Adrenal gland (tissue), 12 donors: Measurements from ENCODE around the gene ARHGAP19. TPM values are rescaled to one million over a fixed set of nuclear protein-coding genes. Genes with fewer than 3 reads are reported as not detected.

Source experiments
- DNase-seq, 7 donors: peaks; one replicate each; pipeline ENCODE4 v3.0.0-alpha.2; 2019 to 2020
- H3K27ac ChIP-seq, 5 donors: fragments of 200-600 bp; sonication (generic) in 4 of 5; 1 replicate in 3 of 5; 2 replicates in 2 of 5; pipeline versions ENCODE4 v1.5.1 to v1.8.0; 2016 to 2020; ENCODE audit warnings: mild to moderate bottlenecking in 1 of 5
- H3K27me3 ChIP-seq: fragments of 200-600 bp; 2 replicates; pipeline ENCODE4 v1.8.0; 2021
- H3K36me3 ChIP-seq, 2 donors: fragments of 200-600 bp; replicated peaks in 1 of 2; 1 replicate in 1 of 2; 2 replicates in 1 of 2; pipeline versions ENCODE4 v1.5.1 to v1.8.0; 2018 to 2022
- H3K4me1 ChIP-seq, 2 donors: fragments of 200-600 bp; replicated peaks in 1 of 2; 1 replicate in 1 of 2; 2 replicates in 1 of 2; pipeline versions ENCODE4 v1.5.1 to v1.8.0; 2018 to 2021
- H3K4me3 ChIP-seq, 4 donors: fragments of 200-600 bp; sonication (generic) in 3 of 4; one replicate each; pipeline ENCODE4 v1.5.1; 2016 to 2018
- H3K9me3 ChIP-seq, 3 donors: fragments of 200-600 bp; sonication (generic) in 1 of 3; replicated peaks in 1 of 3; 1 replicate in 2 of 3; 2 replicates in 1 of 3; pipeline versions ENCODE4 v1.5.1 to v1.8.0; 2016 to 2021
- POLR2A ChIP-seq, 2 donors: fragments of 450-650 bp; IDR thresholded peaks; one replicate each; pipeline ENCODE4 v1.6.1; 2017; ENCODE audit warnings: antibody characterized with exemption in 2 of 2, mild to moderate bottlenecking in 2 of 2, moderate library complexity in 1 of 2
- WGBS, 4 donors: extraction: QIAGEN DNeasy Blood & Tissue Kit in 2 of 4; methylation state at CpG; one replicate each; pipeline versions ENCODE4 v1.1.5 to v1.1.7; 2013 to 2017; 5-methylcytosine and 5-hydroxymethylcytosine counted together
- intact Hi-C, 2 donors: fragments of 100-400 bp; cut with DNase I; formaldehyde crosslinking; loops; one replicate each; pipeline versions ENCODE4 v1.14.1 to v1.15.0; 2022 to 2023
- polyA plus RNA-seq, 3 donors: library from polyadenylated mRNA; stranded (reverse); fragments of 200-250 nt in 2 of 3; fragments of 350-450 nt in 1 of 3; fragmentation: Illumina TruSeq in 1 of 3; extraction: RNeasy Lipid Tissue Mini Kit (QIAGEN cat#74804) in 1 of 3; gene quantifications; one replicate each; pipeline ENCODE4 v1.2.3, GENCODE V29; 2013 to 2014
- total RNA-seq, 9 donors: library from RNA; depleted of rRNA in 4 of 9; stranded (reverse); fragments of >200 nt in 4 of 9; fragments of 120-200 nt in 1 of 9; fragmentation: NEBNext Ultra II Directional in 1 of 9; extraction: Animal tissue kit (Norgen Biotek cat#: 25700) in 1 of 9; gene quantifications; one replicate each; pipeline versions ENCODE4 v1.1.0 to v1.2.4, GENCODE V29; 2013 to 2023
- TF ChIP-seq, protein P1 (sequence below), 6 experiments: fragments of 450-650 bp in 4 of 6; fragments of 200-600 bp in 2 of 6; sonication (generic) in 1 of 6; IDR thresholded peaks; 1 replicate in 5 of 6; 2 replicates in 1 of 6; pipeline versions ENCODE4 v1.5.1 to v1.8.0; 2016 to 2021; ENCODE audit warnings: antibody characterized with exemption in 6 of 6, mild to moderate bottlenecking in 2 of 6, moderate library complexity in 1 of 6
- donor health status: healthy with polysubstance abuse.
- donor health status: Bipolar disorder and iron deficiency.
- donor health status: DM: yes; HTN: yes; CAD: no.
- donor health status: DM: no; HTN: no; CAD: no.
- donor health status: DM: no; HTN: no; CAD: no.
- donor health status: DM: yes; HTN: yes; CAD: no.

The ARHGAP19 gene
- total and polyA plus RNA-seq, 12 donors: 1.7 to 15.0 (median 6.8) TPM

DNA sequence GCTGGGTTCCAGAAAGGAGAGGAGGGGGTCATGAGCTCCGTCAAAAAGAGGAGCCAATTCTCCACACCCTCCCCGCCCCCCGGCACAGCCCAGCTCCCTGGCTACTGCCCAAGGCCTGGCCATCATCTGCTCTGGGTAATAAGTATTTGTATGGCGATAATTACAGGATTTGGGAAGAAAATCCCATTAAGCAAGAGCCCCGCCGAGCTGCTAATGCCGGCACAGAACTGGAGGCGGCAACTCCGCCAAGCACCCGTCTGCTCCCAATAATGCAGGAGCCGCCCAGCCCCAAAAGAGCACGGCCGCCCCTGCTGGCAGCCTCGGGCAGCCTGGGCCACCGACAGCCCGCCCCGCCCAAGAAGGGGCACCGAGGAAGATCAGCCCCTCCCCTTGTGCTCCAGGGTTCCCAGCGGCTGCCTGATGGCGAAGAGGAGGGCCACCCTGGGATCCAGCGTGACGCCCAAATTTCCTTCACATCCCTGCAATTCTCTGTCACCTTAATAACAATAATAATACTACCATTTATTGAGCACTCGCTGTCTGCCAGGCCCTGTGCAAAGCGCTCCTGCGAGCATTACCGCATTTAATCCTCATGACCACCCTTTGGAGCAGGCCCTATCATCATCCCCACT, 112.6 kb downstream of the ARHGAP19 start:
- 34 to 51% (median 45%) methylated on average over 13 to 26 of the region's 26 CpGs for WGBS, 4 donors
- no peaks in the 10 kb centered on the region for H3K9me3 ChIP-seq
- no peak overlapping the region for H3K27ac ChIP-seq
- no peaks in the 10 kb centered on the region for H3K36me3 ChIP-seq
- no peaks in the 10 kb centered on the region for H3K4me1 ChIP-seq
- intact Hi-C loops: no loop called here
- TF ChIP-seq POLR2A (IDR thresholded peaks at IDR 0.05): no peak
- no peak for DNase-seq
- peaks cover 5% of the 10 kb centered on the region for H3K27me3 ChIP-seq
- no peak overlapping the region for H3K4me3 ChIP-seq

DNA sequence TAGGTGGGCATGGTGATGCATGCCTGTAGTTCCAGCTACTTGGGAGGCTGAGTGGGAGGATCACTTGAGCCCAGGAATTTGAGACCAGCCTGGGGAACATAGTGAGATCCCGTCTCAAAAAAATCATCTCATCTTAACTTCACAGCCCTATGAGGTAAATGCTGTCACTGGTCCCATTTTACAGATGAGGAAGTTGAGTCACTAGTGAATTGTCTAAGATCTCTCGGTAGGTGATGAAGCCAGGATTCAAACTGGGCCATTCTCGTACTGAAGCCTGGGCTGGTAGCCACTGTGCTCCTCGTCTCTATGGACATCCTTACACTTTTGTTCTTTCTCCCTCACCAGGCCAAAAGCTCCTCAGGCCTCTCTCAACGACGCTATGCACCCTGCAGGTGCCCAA, 113.1 kb downstream of the ARHGAP19 start:
- no peak for TF ChIP-seq POLR2A (IDR thresholded peaks at IDR 0.05)
- TF ChIP-seq, protein P1, sequence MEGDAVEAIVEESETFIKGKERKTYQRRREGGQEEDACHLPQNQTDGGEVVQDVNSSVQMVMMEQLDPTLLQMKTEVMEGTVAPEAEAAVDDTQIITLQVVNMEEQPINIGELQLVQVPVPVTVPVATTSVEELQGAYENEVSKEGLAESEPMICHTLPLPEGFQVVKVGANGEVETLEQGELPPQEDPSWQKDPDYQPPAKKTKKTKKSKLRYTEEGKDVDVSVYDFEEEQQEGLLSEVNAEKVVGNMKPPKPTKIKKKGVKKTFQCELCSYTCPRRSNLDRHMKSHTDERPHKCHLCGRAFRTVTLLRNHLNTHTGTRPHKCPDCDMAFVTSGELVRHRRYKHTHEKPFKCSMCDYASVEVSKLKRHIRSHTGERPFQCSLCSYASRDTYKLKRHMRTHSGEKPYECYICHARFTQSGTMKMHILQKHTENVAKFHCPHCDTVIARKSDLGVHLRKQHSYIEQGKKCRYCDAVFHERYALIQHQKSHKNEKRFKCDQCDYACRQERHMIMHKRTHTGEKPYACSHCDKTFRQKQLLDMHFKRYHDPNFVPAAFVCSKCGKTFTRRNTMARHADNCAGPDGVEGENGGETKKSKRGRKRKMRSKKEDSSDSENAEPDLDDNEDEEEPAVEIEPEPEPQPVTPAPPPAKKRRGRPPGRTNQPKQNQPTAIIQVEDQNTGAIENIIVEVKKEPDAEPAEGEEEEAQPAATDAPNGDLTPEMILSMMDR (IDR thresholded peaks at IDR 0.05): no peak
- peaks cover under 1% of the 10 kb centered on the region for H3K27me3 ChIP-seq
- H3K9me3 ChIP-seq: no peaks in the 10 kb centered on the region
- H3K36me3 ChIP-seq: no peaks in the 10 kb centered on the region
- H3K27ac ChIP-seq: no peak overlapping the region
- H3K4me3 ChIP-seq: no peak overlapping the region
- no peaks in the 10 kb centered on the region for H3K4me1 ChIP-seq
- 47 to 55% (median 51%) methylated on average over 5 to 6 of the region's 6 CpGs for WGBS, 4 donors
- no peak for DNase-seq
- intact Hi-C loops: no loop called here

DNA sequence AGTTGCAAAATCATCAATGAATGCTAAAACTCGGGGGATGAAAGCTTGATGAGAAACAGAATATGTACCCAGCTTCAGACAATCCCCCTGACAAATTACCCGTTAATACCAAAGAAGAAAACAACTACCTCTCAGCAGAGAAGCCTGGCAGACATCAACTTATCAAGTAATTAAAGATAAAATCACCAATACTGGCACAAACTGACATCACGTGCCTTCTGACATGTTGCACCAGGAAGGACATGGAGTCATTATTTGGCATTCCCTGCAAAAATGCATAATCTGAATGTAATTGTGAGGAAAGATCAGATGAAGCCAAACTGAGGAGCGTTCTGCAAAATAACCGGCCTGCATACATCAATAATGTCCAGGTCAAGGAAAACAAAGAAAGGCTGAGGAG, 114.4 kb downstream of the ARHGAP19 start:
- H3K27me3 ChIP-seq: no peaks in the 10 kb centered on the region
- H3K9me3 ChIP-seq: no peaks in the 10 kb centered on the region
- no peaks in the 10 kb centered on the region for H3K36me3 ChIP-seq
- no peak overlapping the region for H3K27ac ChIP-seq
- TF ChIP-seq POLR2A (IDR thresholded peaks at IDR 0.05): no peak
- TF ChIP-seq, protein P1 (IDR thresholded peaks at IDR 0.05): no peak
- no peaks in the 10 kb centered on the region for H3K4me1 ChIP-seq
- H3K4me3 ChIP-seq: no peak overlapping the region
- WGBS, 4 donors: 64 to 75% (median 70%) methylated on average over 5 of the region's 5 CpGs
- no peak for DNase-seq
- intact Hi-C loops: no loop called here

DNA sequence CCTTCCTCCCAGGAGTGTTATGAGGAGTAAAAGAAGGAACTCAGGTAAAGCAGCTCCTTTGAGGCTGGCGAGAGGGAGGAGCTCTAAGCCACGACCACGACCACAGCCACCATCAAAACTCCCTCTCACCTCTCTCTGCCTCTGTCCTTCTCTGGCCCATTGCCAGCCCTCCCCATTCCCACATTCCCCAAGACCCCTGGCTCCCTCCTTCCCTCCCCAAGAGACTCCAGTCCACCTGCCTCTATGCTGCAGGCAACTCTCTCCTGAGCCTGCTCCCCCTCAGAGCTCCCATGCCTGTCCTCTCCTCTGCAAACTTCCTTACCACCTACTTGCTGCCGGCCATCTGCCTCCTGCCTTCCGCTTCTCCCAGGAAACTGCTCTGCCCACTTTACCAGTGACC, 116.2 kb downstream of the ARHGAP19 start:
- intact Hi-C loops: no loop called here
- H3K27ac ChIP-seq: no peak overlapping the region
- no peaks in the 10 kb centered on the region for H3K36me3 ChIP-seq
- H3K27me3 ChIP-seq: no peaks in the 10 kb centered on the region
- no peak for DNase-seq
- no peak for TF ChIP-seq POLR2A (IDR thresholded peaks at IDR 0.05)
- TF ChIP-seq, protein P1 (IDR thresholded peaks at IDR 0.05): no peak
- H3K4me3 ChIP-seq: no peak overlapping the region
- no peaks in the 10 kb centered on the region for H3K9me3 ChIP-seq
- H3K4me1 ChIP-seq: no peaks in the 10 kb centered on the region
- 72 to 83% (median 79%) methylated on average over 5 of the region's 5 CpGs for WGBS, 4 donors

DNA sequence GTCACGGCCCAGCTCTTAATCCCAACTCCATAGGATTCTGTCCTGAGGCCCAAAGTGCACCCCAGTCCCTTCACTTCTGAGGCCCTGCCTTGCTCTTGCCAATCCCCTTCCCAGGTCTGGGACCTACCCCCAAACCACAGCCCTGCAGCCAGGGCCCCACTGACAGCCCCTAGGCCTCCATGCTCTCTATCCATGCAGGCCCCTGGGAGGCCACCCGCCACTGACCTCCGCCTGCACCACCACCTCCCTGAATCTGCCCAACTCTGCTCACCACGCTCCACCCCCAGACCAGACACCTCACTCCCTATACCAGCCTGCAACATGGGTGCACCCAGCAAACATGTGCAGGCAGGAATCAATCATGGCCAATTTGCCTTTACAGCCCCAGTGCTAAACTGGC, 116.9 kb downstream of the ARHGAP19 start:
- intact Hi-C loops: no loop called here
- Histone ChIP-seq H3K4me3 (no peak overlapping the region), H3K27me3 (no peaks in the 10 kb centered on the region), H3K27ac (no peak overlapping the region), H3K9me3 (no peaks in the 10 kb centered on the region), H3K36me3 (no peaks in the 10 kb centered on the region), H3K4me1 (no peaks in the 10 kb centered on the region)
- no peak for DNase-seq
- WGBS, 4 donors: 84 to 97% (median 93%) methylated on average over 4 of the region's 4 CpGs
- TF ChIP-seq POLR2A (IDR thresholded peaks at IDR 0.05): no peak
- TF ChIP-seq, protein P1 (IDR thresholded peaks at IDR 0.05): no peak
